GM21619 (cell line): ENCODE results near the gene SLC4A3.
A peak's percentile ranks its signal among the peaks of the same experiment; 100 is the strongest.
"Not testable (repeated sequence)": the region's sequence is repeated elsewhere in the genome, so short reads cannot be mapped to it uniquely, and the experiment has no call there.

ENCODE experiments used
- ATAC-seq: cut with Tn5 transposase; IDR thresholded peaks from one replicate; pipeline ENCODE4 v1.9.1; 2021; ENCODE audit not compliant: unreplicated experiment

Gene SLC4A3

DNA sequence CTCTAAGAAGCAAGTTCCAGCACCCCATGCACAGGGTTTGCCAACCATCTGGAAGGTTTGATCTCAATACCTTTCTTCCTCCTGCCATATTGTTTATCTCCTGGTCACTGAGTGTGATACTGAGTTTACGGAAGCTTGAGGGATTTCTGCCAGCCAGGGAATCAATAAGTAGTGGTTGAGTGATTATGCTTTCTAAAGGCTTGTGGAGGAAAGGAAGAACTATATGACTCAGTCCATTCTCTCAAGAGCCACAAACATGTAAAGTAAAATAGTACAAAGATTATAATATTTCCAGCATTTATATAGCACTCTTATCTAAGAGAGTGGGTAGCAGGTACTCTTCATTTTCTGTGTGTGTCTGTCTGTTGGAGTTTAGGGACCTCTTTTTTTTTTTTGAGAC, 49.2 kb downstream of the SLC4A3 start:
- ATAC-seq = no peak

DNA sequence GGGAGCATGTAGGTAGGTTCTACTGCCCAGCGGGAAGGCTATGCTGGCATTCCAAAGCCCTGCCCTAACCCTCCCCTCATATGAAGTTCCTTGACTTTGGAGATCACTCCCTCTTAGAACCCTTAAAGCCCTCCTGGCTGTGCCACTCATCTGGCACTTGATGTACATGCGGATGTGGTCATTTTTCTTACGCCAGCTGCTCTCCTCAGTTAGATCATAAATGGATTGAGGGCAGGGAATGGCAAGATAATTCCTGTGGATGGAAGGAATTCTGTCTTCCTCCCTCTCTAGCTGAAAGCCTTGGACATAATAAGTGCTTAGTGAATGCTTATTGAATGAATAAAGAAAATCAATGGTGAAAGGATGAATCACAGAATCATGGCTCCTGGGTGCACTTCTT, 51.6 kb downstream of the SLC4A3 start:
- no peak for ATAC-seq

DNA sequence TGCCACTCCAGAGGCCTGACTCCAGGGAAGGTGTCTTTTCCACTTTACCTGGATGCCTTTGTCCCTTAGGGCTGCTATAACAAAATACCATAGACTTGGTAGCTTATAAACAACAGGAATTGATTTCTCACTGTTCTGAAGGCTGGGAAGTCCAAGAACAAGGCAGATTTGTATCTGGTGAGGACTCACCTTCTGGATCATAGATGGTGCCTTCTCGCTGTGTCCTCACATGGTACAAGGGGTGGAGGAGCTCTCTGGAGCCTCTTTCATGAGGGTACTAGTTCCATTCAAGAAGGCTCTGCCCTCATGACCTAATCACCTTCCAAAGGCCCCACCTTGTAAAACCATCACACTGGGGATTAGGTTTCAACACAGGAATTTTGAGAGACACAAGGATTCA, 52.1 kb downstream of the SLC4A3 start:
- ATAC-seq = no peak

DNA sequence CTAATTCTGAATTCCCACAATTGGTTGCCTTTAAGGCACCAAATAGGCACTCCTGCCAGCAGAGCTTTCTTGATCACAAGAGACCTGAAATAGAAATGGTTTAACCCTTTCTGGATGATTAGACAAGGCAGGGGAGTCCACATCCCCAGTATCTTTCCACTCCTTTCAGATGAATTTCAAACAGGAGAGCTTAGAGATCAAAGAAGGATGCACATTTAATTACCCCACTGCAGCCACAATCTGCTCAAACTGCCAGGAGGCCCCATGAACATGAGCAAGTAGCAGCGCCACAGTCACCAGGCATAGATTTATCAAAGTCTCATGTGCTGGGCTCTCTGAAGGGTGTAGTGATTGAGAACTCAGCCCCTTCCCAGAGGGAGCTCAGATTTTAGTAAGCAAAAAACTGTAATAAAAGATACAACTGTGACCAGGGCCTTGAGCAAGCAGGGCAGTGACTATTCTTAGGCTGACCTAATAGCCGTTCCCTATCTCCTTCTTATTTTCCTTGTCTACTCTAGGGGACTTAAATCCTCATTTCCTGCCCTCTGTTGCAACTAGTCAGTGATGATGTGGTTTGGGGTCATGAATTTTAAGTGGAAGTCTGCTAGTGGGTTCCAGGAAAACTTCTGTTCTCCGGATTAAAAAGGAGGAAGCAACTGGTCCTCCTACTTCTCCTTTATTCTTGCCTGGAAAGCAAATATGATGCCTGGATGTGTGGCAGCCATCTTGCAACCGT, 53.7 kb downstream of the SLC4A3 start:
- no peak for ATAC-seq

DNA sequence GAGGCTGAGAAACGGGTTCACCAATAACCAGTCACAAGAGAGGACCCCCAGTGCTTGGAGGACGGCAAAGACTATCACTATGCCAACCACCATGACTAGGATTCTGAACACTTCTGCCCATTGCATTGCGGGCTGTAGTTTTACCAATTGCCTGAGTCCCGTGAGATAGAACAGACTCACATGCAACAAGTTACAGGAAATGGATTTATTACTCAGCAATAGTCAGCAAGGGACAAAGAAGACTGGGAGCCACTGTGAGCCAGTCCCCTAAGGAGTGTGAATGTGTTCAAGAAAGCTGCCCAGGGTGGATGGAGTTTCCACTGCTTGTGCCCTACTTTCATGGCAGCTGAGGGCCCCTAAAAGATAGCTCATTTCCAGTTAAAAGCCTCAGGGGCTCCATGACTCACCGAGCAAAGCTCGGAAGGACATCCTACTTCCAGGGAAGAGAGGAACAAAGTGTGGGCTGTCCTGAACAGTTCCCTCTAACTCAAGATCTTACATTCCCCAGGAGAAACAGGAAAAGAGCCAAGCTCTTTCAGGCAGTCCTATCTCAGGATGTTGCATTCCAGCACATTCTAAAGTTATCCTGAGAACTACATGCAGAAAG, 54.4 kb downstream of the SLC4A3 start:
- no peak for ATAC-seq

DNA sequence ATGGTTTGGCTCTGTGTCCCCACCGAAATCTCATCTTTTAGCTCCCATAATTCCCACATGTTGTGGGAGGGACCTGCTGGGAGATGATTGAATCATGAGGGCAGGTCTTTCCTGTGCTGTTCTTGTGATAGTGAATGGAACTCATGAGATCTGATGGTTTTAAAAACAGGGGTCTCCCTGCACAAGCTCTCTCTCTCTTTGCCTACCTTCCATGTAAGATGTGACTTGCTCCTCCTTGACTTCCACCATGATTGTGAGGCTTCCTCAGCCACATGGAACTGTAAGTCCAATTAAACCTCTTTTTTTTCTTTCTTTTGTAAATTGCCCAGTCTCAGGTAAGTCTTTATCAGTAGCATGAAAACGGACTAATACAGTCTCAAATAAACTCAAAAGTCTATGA, 56.0 kb downstream of the SLC4A3 start:
- not testable (repeated sequence) for ATAC-seq

DNA sequence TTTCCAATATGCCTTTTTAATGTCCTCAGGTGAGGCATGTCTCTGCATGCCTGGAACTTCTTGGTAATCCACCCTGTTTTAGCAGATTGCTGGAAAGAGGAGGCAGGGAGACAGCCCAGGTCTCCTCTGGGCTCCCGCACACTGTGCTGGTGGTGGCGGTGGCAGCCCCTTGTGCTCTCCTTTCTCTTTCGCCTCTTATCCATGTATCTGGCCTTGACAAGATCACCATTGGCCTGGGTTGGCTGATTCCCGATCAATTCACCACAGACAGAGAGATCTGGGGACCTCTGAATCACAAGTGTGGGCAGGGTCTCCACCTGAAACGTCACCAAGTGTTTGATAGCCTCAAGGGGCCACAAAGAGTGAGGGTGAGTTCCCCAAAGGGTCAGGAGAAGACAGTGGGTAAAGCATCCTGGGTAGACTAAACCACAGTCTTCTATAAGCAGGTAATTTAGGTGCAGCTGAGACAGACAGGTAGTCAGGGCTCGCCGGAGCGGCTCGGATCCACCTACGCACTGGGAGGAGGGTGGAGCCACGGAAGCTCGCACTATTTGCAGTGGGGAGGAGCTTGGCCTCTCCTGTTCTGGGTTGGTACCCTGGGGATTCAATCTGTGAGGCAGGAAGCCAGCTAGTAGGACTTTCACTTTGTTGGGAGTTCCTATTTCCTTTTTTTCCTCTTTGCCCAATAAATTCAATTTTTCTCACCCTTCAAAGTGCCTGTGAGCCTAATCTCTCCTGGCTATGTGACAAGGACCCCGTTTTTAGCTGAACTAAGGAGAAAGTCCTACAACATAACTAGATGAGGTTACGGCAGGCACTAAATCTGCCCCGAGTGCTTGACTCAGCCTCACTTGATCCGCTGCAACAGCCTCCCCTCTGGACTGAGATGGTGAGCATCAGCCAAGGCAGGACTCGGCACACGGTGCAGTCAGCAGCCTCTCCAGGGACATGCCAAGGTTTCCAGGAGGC, 57.6 kb downstream of the SLC4A3 start:
- peak; percentile 97 for ATAC-seq

DNA sequence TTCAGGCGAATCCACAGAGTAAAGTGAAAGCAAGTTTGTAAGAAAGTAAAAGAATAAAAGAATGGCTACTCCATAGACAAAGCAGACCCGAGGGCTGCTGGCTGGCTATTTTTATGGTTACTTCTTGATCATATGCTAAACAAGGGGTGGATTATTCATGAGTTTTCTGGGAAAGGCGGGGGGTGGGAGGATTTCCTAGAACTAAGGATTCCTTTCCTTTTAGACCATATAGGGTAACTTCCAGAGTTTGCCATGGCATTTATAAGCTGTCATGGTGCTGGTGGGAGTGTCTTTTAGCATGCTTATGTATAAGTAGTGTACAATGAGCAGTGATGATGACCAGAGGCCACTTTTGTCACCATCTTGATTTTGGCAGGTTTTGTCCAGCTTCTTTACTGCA, 59.8 kb downstream of the SLC4A3 start:
- no peak for ATAC-seq

DNA sequence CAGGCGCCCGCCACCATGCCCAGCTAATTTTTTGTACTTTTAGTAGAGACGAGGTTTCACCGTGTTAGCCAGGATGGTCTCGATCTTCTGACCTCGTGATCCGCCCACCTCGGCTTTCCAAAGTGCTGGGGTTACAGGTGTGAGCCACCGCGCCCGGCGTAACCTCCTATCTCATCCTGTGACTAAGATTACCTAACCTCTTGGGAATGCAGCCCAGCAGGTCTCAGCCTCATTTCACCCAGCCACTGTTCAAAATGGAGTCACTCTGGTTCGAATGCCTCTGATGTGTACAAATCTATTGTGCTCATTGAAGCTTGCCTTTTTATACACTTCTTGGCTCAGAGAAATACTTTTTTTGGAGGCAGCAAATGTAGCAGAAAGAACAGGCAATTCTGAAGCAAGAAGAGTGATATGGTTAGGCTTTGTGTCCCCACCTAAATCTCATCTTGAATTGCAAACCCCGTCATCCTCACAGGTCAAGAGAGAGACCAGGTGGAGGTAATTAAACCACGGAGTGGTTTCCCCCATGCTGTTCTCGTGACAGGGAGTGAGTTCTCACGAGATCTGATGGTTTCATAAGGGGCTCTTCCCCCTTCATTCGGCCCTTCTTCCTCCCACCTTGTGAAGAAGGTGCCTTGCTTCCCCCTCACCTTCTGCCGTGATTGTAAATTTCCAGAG, 60.6 kb downstream of the SLC4A3 start:
- ATAC-seq = no peak

DNA sequence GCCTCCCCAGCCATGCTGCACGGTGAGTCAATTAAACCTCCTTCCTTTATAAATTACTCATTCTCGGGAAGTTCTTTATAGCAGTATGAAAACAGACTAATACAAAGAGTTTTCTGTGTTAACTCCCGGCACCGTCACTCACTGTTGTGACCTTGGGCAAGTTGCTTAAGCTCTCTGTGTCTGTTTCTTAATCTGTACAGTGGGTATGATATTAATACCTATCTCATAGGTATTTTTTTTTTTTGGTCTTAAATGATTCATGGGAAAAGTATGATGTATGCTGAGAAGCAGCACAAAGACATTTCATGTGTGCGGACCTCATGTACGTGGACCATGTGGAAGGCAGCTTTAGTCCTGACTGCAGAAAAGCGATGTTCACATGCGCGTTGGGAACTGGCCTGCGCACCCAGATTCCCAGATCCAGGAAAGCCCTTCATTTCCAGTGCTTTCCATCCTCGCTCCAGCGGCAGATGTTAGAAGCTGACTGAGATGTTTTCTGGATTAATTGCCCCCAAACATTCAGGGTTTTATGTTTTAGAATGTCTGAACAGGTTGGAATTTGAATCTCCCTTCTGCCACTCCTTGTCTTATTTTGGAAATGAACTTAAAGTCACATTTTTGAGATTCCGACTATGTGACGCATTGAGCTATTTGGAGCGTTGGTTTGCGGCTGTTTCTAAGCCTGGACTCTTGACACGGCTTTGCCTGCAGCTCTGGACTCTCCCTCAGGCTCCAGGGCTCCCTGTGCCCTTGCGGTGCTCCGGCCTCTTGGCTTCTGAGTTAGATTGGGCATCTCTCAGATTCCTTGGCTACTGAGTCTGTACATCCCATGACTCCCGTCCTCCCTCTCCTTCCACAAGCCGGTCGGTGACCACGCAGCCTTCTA, 61.4 kb downstream of the SLC4A3 start:
- ATAC-seq = no peak

DNA sequence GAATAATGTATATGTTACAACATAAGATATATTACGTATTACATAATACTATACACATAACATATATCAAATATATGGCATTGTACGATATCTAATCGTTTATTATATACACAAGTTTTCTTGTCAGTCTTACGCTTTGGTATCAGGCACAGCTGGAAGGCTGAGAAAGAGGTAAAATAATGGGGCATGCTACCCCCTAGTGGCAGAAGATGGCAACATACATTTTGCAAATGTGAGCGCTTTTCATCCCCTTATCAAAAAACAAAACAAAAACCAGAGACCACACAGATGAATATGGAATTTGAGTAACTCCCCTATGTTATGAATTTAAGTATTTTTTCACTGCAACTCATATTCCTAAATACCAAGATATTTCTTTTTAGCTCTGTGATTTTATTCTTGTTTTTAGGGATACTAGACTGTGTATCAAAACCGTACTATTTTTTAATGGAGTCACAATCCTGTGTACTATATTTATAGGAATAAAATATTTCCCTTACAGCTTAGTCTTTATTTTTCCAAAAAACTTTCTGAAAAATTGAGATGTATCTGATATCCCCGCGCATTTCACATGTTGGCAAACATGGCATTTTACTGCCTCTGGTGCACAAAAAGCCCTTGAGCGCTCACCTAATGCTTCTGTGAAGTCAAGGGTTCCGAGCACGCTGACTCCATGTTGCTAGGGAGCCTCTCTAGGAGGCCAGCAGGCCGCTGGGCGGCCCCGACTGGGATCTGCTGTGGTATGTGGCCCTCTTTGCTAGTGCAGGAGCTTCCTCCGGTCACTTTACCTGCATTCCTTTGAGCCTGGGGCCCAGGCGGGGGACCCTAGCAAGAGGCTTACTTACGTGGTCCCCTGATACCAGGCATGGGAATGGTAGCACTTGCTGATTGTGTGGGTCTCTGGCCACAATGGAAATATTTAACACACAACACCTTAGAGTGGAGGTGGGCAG, 62.5 kb downstream of the SLC4A3 start:
- peak; percentile 38 for ATAC-seq

DNA sequence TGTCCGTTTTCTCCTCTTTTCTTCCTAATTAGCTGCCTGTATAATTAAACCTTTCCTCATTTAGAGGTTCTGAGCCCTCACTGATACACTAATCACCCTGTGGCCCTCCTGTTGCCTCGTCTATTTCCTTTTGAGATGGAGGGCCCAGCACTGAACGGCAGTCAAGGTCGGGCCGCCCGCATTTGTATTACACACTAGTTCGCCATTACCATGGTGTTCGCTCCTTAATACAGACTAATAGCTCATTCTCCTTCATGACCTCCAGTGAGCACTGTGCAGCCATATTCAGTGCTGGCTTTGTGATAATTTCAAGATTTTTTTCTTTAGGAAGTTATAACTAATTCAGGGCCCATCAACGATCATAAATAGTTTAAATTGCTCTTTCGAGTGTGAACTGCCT, 64.1 kb downstream of the SLC4A3 start:
- no peak for ATAC-seq
